Right lung (tissue), 5 donors: Measurements from ENCODE around the gene MRPS2. TPM values are rescaled to one million over a fixed set of nuclear protein-coding genes. Genes with fewer than 3 reads are reported as not detected.

ENCODE experiments used
- polyA plus RNA-seq, 5 donors: library from polyadenylated mRNA; unstranded; fragments of 120-200 nt; gene quantifications; one replicate each; pipeline versions ENCODE4 v1.2.1 to v1.2.3, GENCODE V29; 2013; ENCODE audit warnings: inconsistent platforms in 1 of 5, low replicate concordance in 1 of 5; ENCODE audit not compliant: insufficient read length in 5 of 5, insufficient read depth in 1 of 5

Gene MRPS2
- polyA plus RNA-seq, 5 donors: 31.6 to 50.0 (median 39.6) TPM

Other genes starting within 250 kb of the MRPS2 start
- 10 to 100 TPM; 26.3 to 37.3 (median 32.3) TPM for gene PPP1R26, start 20.9 kb upstream of the MRPS2 start, polyA plus RNA-seq
- gene LCN1, start 20.8 kb downstream of the MRPS2 start, polyA plus RNA-seq: not detected
- not detected for gene OBP2A, start 45.4 kb downstream of the MRPS2 start, polyA plus RNA-seq
- gene PAEP, start 61.1 kb downstream of the MRPS2 start, polyA plus RNA-seq: under 1 TPM in 2 of 5 donors, not detected in 3; 0.27 to 0.68 TPM
- gene GLT6D1, start 138.9 kb downstream of the MRPS2 start, polyA plus RNA-seq: not detected
- gene LCN9, start 162.6 kb downstream of the MRPS2 start, polyA plus RNA-seq: not detected
- not detected for gene SOHLH1, start 198.8 kb downstream of the MRPS2 start, polyA plus RNA-seq
- gene KCNT1, start 201.5 kb downstream of the MRPS2 start, polyA plus RNA-seq: under 1 TPM; 0.21 to 0.90 (median 0.53) TPM